DMS114 treated with DMSO at 0.1 percent for 48 hours (cell line): ENCODE results near the gene UQCR10.

Source experiments
- DNase-seq: peaks from one replicate; lab custom pipeline; 2025; ENCODE audit not compliant: unreplicated experiment; lab: John Stamatoyannopoulos, UW

UQCR10 gene

GRCh38 chr22:29797351-29797750 lies 30.2 kb downstream of the UQCR10 start:
- DNase-seq, result no peak

- DNase-seq, result no peak
Observed at GRCh38 chr22:29798318-29798717, 31.1 kb downstream of the UQCR10 start.

- no peak for DNase-seq
Observed at GRCh38 chr22:29798801-29799200, 31.6 kb downstream of the UQCR10 start.

DNA sequence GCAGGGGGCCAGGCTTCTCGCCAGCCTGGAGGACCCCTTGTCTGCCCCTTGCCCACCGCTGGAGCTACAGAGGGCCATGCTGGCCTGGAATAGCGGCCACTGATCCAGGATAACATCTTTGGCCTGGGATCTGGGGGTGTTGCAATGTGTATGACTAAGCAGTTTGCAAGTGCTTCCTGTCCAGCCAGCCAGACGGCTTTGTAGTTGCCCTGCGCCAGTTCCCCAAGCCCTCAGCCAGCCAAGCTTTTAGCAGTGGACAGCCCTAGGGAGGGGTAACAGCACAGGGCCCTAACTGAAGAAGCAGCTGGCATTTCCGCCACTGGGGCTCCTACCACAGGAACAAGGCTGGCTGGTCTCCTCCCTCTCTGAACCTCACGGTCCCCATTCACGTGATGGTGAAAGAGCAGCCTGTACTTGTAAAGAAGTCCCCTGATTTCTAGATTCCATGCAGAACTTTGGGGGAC lies 32.1 kb downstream of the UQCR10 start:
- no peak for DNase-seq

DNA sequence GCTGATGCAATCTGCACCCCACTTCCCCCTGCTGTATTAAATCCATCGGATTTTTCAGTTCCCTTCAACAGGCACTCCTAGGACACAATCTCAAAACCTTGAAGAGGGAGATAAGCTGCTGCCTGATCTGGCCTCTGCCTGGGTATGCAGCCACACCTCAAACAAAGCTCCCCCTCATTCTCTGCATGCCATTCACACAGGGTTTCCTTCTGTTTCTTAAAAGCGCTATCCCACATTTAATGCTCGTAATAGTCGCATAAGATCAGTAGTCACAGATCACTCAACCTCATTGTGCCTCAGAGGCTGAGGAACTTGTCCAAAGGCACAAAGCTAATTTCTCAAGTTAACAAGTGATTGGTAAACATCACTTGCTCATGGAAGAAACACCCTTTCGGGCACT lies 34.0 kb downstream of the UQCR10 start:
- no peak for DNase-seq

GRCh38 chr22:29801796-29802195 lies 34.6 kb downstream of the UQCR10 start:
- no peak for DNase-seq

DNA sequence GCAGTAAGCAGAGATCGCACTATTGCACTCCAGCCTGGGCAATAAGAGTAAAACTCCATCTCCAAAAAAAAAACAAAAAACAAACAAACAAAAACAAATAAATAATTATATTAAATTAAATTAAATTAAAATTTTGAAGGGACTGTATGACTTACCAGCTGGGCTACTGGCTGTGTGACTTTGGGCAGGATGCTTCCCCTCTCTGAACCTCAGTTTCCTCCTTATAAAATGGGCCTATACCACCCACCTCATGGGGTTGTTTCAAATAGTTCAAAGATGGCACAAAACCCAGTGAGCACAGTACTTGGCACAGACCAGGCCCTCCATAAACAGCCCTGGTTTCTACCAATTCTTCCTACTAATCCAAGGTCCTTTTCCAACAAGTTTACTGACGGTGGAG lies 36.0 kb downstream of the UQCR10 start:
- DNase-seq, result no peak

DNA sequence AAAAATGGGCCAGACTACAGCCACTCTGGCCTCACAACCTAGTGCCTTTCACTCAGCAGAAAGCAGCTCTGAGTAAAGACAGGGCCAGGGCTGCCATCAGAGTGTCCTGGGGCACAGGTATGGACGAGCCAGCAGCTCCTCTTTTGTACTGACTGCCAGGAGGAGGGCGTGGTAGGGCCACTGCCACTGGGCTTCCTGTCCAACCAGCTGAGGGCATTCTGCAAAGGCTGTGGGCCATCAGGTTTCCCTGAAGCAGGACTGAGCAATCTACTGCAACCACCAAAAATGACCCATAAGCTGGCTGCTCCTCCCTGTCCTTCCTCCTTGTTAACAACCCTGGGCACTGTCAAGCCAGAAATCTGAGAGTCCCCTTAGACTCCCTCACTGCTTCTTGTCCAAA lies 37.8 kb downstream of the UQCR10 start:
- no peak for DNase-seq

DNA sequence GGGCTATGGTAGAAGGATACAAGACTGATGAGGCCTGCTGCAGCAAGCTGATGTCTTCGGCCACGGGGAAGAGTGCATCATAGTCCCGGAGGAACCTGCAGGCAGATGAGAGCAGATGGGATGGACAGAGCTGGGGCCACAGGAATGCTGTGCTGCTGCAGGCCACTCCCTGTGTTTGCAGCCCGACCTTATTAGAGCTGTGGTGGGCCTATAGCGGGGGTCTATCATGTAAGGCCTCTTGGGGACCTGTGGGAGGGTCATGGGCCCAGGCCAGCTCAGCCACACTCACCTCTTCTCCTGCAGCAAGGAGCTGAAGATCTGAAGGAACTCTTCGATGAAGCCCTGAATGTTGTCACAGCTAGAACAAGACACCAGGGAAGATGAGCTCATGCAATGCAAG lies 39.0 kb downstream of the UQCR10 start:
- no peak for DNase-seq

- no peak for DNase-seq
Observed at GRCh38 chr22:29810216-29810615, 43.0 kb downstream of the UQCR10 start.

- DNase-seq, result no peak
Observed at GRCh38 chr22:29811377-29811776, 44.2 kb downstream of the UQCR10 start.

DNA sequence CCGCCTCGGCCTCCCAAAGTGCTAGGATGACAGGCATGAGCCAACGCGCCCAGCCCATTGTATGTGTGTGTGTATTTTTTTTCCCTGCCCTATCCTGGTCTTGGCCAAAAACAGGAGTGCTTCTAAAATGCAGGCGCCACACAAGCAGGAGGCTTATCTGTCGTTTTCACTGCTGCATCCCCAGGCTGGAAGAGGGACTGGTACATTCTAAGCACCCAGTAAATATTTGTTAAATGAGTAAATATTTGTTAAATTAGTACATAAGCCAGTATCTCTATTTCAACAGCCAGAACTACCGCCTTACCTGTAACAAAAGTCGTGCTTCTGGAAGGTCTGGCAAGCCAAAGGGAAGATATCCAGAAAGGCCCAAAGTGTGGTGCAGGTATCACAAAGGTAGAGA lies 46.0 kb downstream of the UQCR10 start:
- DNase-seq, result no peak

GRCh38 chr22:29813563-29813962 lies 46.4 kb downstream of the UQCR10 start:
- DNase-seq, result no peak

DNA sequence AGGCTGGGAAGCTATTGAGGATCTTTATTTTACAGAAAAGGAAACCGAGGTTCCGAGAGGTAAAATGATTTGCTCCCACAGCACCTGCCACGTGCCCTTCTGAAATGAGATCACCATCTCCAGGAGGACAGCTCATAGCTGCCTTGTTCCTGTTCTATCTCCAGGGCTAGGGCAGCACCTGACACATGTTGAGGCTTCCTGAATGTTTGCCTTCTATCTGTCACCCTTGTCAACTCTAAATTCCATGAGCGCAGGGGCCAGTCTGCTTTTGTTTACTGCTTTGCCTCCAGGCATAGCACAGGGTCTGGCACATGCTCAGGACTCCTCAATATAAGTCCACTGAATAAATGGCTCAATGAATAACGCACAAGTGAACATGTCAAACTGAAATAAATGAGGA lies 46.8 kb downstream of the UQCR10 start:
- DNase-seq, result no peak

DNA sequence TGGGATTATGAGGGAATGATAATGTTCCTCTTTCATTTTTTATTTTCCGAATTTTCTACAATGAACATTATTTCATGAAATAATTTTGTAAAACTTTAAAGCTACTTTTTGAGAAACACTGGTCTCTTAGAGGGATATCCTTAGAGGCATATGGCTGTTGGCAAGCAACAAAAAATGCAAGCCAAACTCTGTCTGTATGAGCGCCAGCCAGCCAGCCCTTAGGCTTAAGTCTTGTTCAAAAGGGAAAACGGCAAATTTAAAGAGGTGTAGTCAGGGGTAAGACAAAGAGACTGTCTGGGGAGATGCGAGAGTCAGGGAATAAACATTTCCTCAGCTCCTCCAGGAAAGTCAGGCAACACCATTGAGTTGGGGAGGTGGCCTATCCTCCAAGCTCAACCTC lies 48.4 kb downstream of the UQCR10 start:
- DNase-seq, result no peak

GRCh38 chr22:29816128-29816527 lies 49.0 kb downstream of the UQCR10 start:
- DNase-seq, result no peak

GRCh38 chr22:29816539-29816938 lies 49.4 kb downstream of the UQCR10 start:
- DNase-seq, result no peak

DNA sequence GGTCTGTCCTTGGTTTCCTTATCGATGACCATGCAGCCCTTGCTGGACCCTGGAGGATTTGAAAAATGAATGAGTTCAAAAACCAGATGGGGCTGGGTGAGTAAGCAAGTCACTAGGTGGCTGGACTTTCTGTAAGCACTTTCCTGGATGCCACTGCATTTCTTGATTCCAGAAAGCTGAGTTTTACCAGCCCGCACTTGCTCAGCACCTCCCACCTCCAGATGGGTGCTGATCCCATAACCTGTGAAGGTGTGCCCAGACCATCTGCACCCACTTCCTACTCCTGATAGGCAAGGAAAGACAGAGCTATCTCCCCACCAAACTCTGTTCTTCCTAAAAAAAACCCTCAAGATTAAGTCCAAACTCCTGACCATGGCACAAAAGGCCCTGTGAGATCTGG lies 49.8 kb downstream of the UQCR10 start:
- no peak for DNase-seq

GRCh38 chr22:29817724-29818123 lies 50.6 kb downstream of the UQCR10 start:
- DNase-seq, result no peak

DNA sequence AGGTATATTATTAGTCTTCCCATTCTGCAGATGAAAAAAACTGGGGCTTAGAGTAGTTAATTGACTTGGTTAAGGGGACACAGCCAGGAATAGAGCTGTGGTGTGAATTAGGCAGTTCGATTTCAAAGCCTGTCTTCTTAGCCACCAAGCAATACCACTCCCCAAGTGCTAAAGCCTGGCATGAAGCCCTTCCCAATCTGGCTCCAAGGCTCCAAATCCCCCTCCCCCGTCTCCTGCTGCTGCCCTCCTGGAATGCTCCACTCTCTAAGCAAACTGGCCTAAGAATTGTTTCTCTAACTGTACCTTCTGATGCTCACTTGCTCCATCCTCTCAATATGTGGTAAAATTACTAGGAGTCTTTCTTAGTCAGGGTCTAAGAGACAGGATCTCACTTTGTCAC lies 52.3 kb downstream of the UQCR10 start:
- DNase-seq, result no peak
